Prostate gland (tissue), 2 donors: ENCODE results near the gene DDX31. TPM values are rescaled to one million over a fixed set of nuclear protein-coding genes. Genes with fewer than 3 reads are reported as not detected.
A peak's percentile ranks its signal among the peaks of the same experiment; 100 is the strongest.

ENCODE experiments used
- DNase-seq: peaks from one replicate; pipeline ENCODE4 v3.0.0-alpha.2; 2019; ENCODE audit warnings: low spot score
- H3K27ac ChIP-seq, 2 donors: fragments of 200-600 bp; sonication (generic); 2 replicates each; pipeline ENCODE4 v1.5.1; 2017 to 2019
- H3K27me3 ChIP-seq: fragments of 200-600 bp; sonication (generic); replicated peaks from 2 replicates; pipeline ENCODE4 v1.5.1; 2019; ENCODE audit not compliant: insufficient read depth
- H3K36me3 ChIP-seq, 2 donors: fragments of 200-600 bp; sonication (generic); 1 replicate in 1 of 2; 2 replicates in 1 of 2; pipeline versions ENCODE4 v1.5.1 to v1.8.1; 2017 to 2019
- H3K4me1 ChIP-seq: fragments of 200-600 bp; sonication (generic); replicated peaks from 2 replicates; pipeline ENCODE4 v1.5.1; 2019
- H3K4me3 ChIP-seq, 2 donors: fragments of 200-600 bp; sonication (generic); 2 replicates each; pipeline ENCODE4 v1.5.1; 2017 to 2019
- H3K9me3 ChIP-seq: fragments of 200-600 bp; sonication (generic); 2 replicates; pipeline ENCODE4 v1.5.1; 2017
- POLR2A ChIP-seq: fragments of 450-650 bp; IDR thresholded peaks from one replicate; pipeline ENCODE4 v1.6.1; 2016; ENCODE audit warnings: antibody characterized with exemption, mild to moderate bottlenecking
- POLR2AphosphoS5 ChIP-seq: sonication (generic); formaldehyde crosslinking; IDR thresholded peaks from one replicate; pipeline ENCODE4 v1.6.1; 2017; ENCODE audit warnings: antibody characterized with exemption
- WGBS: methylation state at CpG from one replicate; pipeline ENCODE4 v1.1.5; 2018; 5-methylcytosine and 5-hydroxymethylcytosine counted together
- intact Hi-C: fragments of 100-400 bp; cut with DNase I; formaldehyde crosslinking; loops from one replicate; pipeline ENCODE4 v1.14.2; 2022
- total RNA-seq, 2 donors: library from RNA; depleted of rRNA; stranded (reverse); fragments of >200 nt; gene quantifications; one replicate each; pipeline ENCODE4 v1.1.0, GENCODE V29; 2016
- TF ChIP-seq, protein P1 (sequence below), 4 experiments: fragments of 200-600 bp in 2 of 4; fragments of 450-650 bp in 2 of 4; sonication (generic) in 2 of 4; IDR thresholded peaks; 1 replicate in 3 of 4; 2 replicates in 1 of 4; pipeline ENCODE4 v1.5.1; 2016 to 2019; ENCODE audit warnings: antibody characterized with exemption in 4 of 4, mild to moderate bottlenecking in 2 of 4, moderate library complexity in 2 of 4

The DDX31 gene
- total RNA-seq, 2 donors from 2014 or later = 19.0 to 22.2 TPM

DNA sequence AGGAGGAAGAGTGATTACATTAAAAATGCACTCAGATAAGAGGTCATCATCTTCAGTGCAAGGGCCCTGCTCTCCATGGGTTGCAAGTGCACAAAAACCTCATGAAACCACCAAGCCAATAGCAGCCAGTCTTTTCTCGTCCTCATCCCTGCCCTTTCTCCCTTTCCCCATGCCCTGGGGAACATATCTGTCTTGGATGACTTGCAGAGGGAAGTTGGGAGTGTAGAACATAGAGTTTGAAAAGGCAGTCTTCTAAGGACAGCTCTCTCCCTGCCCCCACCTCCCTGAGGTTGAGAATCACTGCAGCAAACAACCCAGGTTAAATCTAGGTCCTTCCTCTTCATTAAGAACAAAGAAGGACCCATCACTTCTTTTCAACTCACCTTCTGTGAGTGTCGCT, 22.0 kb downstream of the DDX31 start:
- Histone ChIP-seq H3K4me1 (no peaks in the 10 kb centered on the region), H3K4me3 (no peak overlapping the region), H3K27ac (peak overlapping the region; percentile 15 to 28), H3K36me3 (peaks cover 3 to 21% of the 10 kb centered on the region in 2 donors), H3K9me3 (no peaks in the 10 kb centered on the region), H3K27me3 (no peaks in the 10 kb centered on the region)
- TF ChIP-seq POLR2AphosphoS5 = no peak
- intact Hi-C loops = no loop called here
- WGBS = 83% methylated on average over 2 of the region's 2 CpGs
- DNase-seq = no peak

DNA sequence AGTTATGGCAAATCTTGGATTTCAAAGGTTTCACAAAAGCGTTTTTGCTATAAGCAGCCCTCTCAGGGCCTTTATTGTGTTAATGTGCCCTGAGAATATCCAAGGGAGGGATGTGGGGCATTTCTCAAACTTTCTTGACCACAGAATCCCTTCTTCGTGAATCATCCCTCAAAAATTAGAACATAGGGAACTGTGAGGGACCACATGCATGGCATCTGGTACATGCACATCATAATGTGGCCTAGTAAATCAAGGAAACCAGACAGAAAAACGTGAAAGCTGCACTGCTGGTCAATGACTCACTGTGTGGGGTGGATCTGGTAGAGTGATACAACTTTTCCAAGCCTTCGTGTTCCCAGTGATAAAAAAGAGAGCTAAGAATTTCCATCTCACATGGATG, 22.4 kb downstream of the DDX31 start:
- Histone ChIP-seq H3K4me3 (no peak overlapping the region), H3K27ac (no peak overlapping the region), H3K9me3 (no peaks in the 10 kb centered on the region), H3K27me3 (no peaks in the 10 kb centered on the region), H3K36me3 (peaks cover 3 to 21% of the 10 kb centered on the region in 2 donors), H3K4me1 (no peaks in the 10 kb centered on the region)
- no peak for DNase-seq
- intact Hi-C loops = no loop called here
- TF ChIP-seq, protein P1, sequence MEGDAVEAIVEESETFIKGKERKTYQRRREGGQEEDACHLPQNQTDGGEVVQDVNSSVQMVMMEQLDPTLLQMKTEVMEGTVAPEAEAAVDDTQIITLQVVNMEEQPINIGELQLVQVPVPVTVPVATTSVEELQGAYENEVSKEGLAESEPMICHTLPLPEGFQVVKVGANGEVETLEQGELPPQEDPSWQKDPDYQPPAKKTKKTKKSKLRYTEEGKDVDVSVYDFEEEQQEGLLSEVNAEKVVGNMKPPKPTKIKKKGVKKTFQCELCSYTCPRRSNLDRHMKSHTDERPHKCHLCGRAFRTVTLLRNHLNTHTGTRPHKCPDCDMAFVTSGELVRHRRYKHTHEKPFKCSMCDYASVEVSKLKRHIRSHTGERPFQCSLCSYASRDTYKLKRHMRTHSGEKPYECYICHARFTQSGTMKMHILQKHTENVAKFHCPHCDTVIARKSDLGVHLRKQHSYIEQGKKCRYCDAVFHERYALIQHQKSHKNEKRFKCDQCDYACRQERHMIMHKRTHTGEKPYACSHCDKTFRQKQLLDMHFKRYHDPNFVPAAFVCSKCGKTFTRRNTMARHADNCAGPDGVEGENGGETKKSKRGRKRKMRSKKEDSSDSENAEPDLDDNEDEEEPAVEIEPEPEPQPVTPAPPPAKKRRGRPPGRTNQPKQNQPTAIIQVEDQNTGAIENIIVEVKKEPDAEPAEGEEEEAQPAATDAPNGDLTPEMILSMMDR (IDR thresholded peaks at IDR 0.05) = no peak
- TF ChIP-seq POLR2A (no peak), POLR2AphosphoS5 (no peak)
- WGBS = 82% methylated on average over 4 of the region's 4 CpGs

DNA sequence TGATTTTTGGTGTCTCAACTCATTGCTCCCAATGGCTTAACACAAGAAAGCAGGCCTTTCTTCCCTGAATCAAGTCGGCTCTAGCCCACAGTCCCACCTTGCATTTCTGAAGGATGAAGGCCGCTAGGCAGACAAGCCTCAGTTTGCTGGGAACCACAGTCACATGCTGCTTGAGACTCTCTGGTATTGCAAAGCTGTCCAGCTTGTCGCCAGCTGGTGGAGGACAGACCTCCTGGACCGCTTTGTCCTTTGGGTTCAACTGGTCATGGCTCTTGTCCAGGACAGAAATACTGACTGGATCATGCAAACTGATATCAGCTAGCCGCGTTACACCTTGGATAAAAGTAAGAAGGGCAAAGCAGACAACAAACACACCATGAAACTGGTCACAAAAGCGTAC, 23.1 kb downstream of the DDX31 start:
- WGBS = 90% methylated on average over 7 of the region's 7 CpGs

DNA sequence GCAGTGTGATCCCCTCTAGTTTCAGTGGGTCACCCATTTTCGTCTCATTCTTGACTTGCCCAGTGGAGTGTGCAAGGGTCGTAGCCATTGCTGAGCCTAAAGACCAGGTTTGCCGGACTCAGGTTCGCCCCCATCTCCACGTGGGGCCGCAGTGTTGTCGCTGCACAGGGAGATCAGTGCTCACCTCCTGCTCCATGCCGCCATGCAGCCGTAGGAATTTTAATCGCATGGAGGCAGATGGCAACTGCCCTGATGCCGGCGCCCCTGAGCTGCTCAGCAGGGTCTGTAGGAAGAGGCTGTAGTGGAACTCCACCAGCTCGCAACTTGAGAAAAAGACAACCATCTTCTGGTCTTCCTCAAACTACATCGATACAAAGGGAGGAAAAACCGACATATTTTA, 24.1 kb downstream of the DDX31 start:
- Histone ChIP-seq H3K4me1 (no peaks in the 10 kb centered on the region), H3K27me3 (no peaks in the 10 kb centered on the region), H3K4me3 (no peak overlapping the region), H3K9me3 (no peaks in the 10 kb centered on the region), H3K36me3 (peaks cover 3 to 21% of the 10 kb centered on the region in 2 donors), H3K27ac (no peak overlapping the region)
- TF ChIP-seq POLR2AphosphoS5 (no peak), POLR2A (no peak)
- TF ChIP-seq, protein P1 (IDR thresholded peaks at IDR 0.05) = no peak
- no peak for DNase-seq
- 95% methylated on average over 15 of the region's 15 CpGs for WGBS
- intact Hi-C loops = no loop called here

More for the DNA sequence above, 23.1 kb downstream of the DDX31 start:
- Histone ChIP-seq H3K36me3 (peaks cover 3 to 21% of the 10 kb centered on the region in 2 donors), H3K27ac (no peak overlapping the region), H3K4me3 (no peak overlapping the region), H3K27me3 (no peaks in the 10 kb centered on the region), H3K4me1 (no peaks in the 10 kb centered on the region), H3K9me3 (no peaks in the 10 kb centered on the region)
- TF ChIP-seq, protein P1 (IDR thresholded peaks at IDR 0.05) = no peak
- TF ChIP-seq POLR2A (no peak), POLR2AphosphoS5 (no peak)
- intact Hi-C loops = no loop called here
- DNase-seq = no peak

DNA sequence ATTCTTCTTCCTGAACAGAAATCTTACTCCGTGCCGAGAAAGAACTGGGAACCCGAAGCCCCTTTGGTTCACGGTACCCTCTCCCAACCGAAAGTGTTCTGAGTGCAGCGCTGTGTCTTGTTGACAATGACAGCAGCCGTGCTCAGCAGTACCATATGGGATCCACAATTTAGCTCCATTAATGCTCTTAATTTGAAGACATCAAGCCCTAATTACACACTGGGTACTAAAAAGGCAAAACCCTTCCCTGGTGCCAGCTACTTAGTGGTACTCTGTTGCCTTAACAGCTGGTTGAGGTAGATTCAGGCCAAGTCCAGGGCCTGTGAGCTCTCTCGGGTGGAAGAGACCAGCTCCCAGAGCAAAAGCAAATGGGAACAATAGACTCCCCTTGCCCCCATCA, 24.5 kb downstream of the DDX31 start:
- no peaks in the 10 kb centered on the region for H3K27me3 ChIP-seq
- H3K4me3 ChIP-seq = no peak overlapping the region
- H3K9me3 ChIP-seq = no peaks in the 10 kb centered on the region
- 96% methylated on average over 8 of the region's 8 CpGs for WGBS
- peaks cover 3 to 21% of the 10 kb centered on the region in 2 donors for H3K36me3 ChIP-seq
- TF ChIP-seq POLR2A = no peak
- TF ChIP-seq, protein P1 (IDR thresholded peaks at IDR 0.05) = no peak
- TF ChIP-seq POLR2AphosphoS5 = no peak
- no peaks in the 10 kb centered on the region for H3K4me1 ChIP-seq
- no peak for DNase-seq
- H3K27ac ChIP-seq = no peak overlapping the region
- intact Hi-C loops = no loop called here
